Fibroblast of lung (primary cell): ENCODE data around the gene GABARAPL2. TPM values are rescaled to one million over a fixed set of nuclear protein-coding genes. Genes with fewer than 3 reads are reported as not detected.

Experiments
- DNase-seq, 2 donors: peaks; one replicate each; pipeline versions ENCODE4 v3.0.0 to v3.0.0-alpha.2; 2010; ENCODE audit warnings: low read depth in 2 of 2
- H2AFZ ChIP-seq: 2 replicates; pipeline ENCODE4 v1.5.1; 2012; ENCODE audit warnings: low read length, control low read depth, inconsistent platforms
- H3K27ac ChIP-seq: 2 replicates; pipeline ENCODE4 v1.5.1; 2011; ENCODE audit warnings: low read length, control low read depth; ENCODE audit not compliant: insufficient read depth
- H3K27me3 ChIP-seq: 2 replicates; pipeline ENCODE4 v1.5.1; 2011; ENCODE audit warnings: mild to moderate bottlenecking, low read length; ENCODE audit not compliant: control insufficient read depth, insufficient read depth
- H3K36me3 ChIP-seq: 2 replicates; pipeline ENCODE4 v1.5.1; 2011; ENCODE audit warnings: low read length; ENCODE audit not compliant: control insufficient read depth, insufficient read depth
- H3K4me1 ChIP-seq: 2 replicates; pipeline ENCODE4 v1.5.1; 2011; ENCODE audit warnings: low read length; ENCODE audit not compliant: control insufficient read depth, insufficient read depth; ENCODE audit errors: extremely low read depth
- H3K4me2 ChIP-seq: 2 replicates; pipeline ENCODE4 v1.5.1; 2011; ENCODE audit warnings: low read length, control low read depth; ENCODE audit not compliant: insufficient read depth; ENCODE audit errors: extremely low read depth
- H3K4me3 ChIP-seq, 4 experiments: fragments of 200-600 bp in 1 of 4; sonication (generic) in 1 of 4; replicated peaks in 1 of 4; 2 replicates each; pipeline ENCODE4 v1.5.1; 2011 to 2016; ENCODE audit warnings: low read length in 4 of 4, low read depth in 3 of 4, mild to moderate bottlenecking in 3 of 4, control low read depth in 2 of 4, inconsistent platforms in 1 of 4, mixed read lengths in 1 of 4; ENCODE audit not compliant: insufficient read depth in 1 of 4; ENCODE audit errors: control extremely low read depth in 1 of 4
- H3K79me2 ChIP-seq: 2 replicates; pipeline ENCODE4 v1.5.1; 2012; ENCODE audit warnings: mild to moderate bottlenecking, low read length, inconsistent platforms; ENCODE audit not compliant: control insufficient read depth, insufficient read depth
- H3K9ac ChIP-seq: 2 replicates; pipeline ENCODE4 v1.5.1; 2011; ENCODE audit warnings: mild to moderate bottlenecking, low read length, control low read depth; ENCODE audit not compliant: insufficient read depth
- H3K9me3 ChIP-seq: 2 replicates; pipeline ENCODE4 v1.5.1; 2012; ENCODE audit warnings: low read depth, low read length; ENCODE audit not compliant: control insufficient read depth, insufficient read depth
- H4K20me1 ChIP-seq: 2 replicates; pipeline ENCODE4 v1.5.1; 2011; ENCODE audit warnings: low read length; ENCODE audit not compliant: control insufficient read depth, insufficient read depth; ENCODE audit errors: extremely low read depth
- CTCF ChIP-seq, 2 donors: IDR thresholded peaks in 1 of 2; conservative IDR thresholded peaks in 1 of 2; 1 replicate in 1 of 2; 2 replicates in 1 of 2; pipeline ENCODE4 v1.5.1; 2011 to 2012; ENCODE audit warnings: low read length in 2 of 2, control low read depth in 1 of 2, inconsistent platforms in 1 of 2, low read depth in 1 of 2, mild to moderate bottlenecking in 1 of 2
- EZH2 ChIP-seq: IDR thresholded peaks from 2 replicates; pipeline ENCODE4 v1.5.1; 2012; ENCODE audit warnings: low read length, control low read depth, mild to moderate bottlenecking; ENCODE audit errors: missing control alignments
- polyA plus RNA-seq, 2 donors: library from polyadenylated mRNA; depleted of rRNA in 1 of 2; stranded (reverse) in 1 of 2; unstranded in 1 of 2; fragments of >200 nt; gene quantifications; 2 replicates each; pipeline ENCODE4 v1.2.1, GENCODE V29; 2011 to 2012; ENCODE audit warnings: missing spikeins in 1 of 2
- total RNA-seq: library from RNA; depleted of rRNA; stranded (reverse); fragments of >200 nt; gene quantifications from 2 replicates; pipeline ENCODE4 v1.2.1, GENCODE V29; 2014

Gene GABARAPL2
- total and polyA plus RNA-seq, 2 donors (not counting 1 experiment from before 2014, with no cell fraction given) = 37.3 to 159 TPM

- Histone ChIP-seq H3K9me3 (no peaks in the 10 kb centered on the region), H3K4me1 (peaks cover 4% of the 10 kb centered on the region)
Measured at GRCh38 chr16:75555707-75556430, 10.3 kb upstream of the GABARAPL2 start, which contains the start of gene TMEM231. TMEM231 (minus strand) TSS chr16:75556252; CDS start chr16:75556209, 43 bp downstream.

GRCh38 chr16:75556431-75556950, 9.7 kb upstream of the GABARAPL2 start:
- peak overlapping the region in 3 of 4 experiments; percentile 71 to 79 (median 72) for H3K4me3 ChIP-seq
- no peaks in the 10 kb centered on the region for H4K20me1 ChIP-seq
- H3K4me1 ChIP-seq = peaks cover 4% of the 10 kb centered on the region
- H3K27ac ChIP-seq = peak overlapping the region; percentile 87
- peak overlapping the region; percentile 37 for H2AFZ ChIP-seq
- TF ChIP-seq CTCF (conservative IDR thresholded peaks at IDR 0.05 in 1 of 2, IDR thresholded peaks at IDR 0.05 in 1 of 2; ENCODE audit: low read depth in 1 of 2, low read length in 2 of 2) = no peak
- TF ChIP-seq EZH2 = no peak
- H3K79me2 ChIP-seq = no peaks in the 10 kb centered on the region
- peak overlapping the region; percentile 68 for H3K4me2 ChIP-seq
- H3K9ac ChIP-seq = no peak overlapping the region
- H3K9me3 ChIP-seq = no peaks in the 10 kb centered on the region
- DNase-seq = no peak
- H3K36me3 ChIP-seq = no peaks in the 10 kb centered on the region
- no peaks in the 10 kb centered on the region for H3K27me3 ChIP-seq

More at GRCh38 chr16:75555707-75556430, 10.3 kb upstream of the GABARAPL2 start, which contains the start of gene TMEM231:
- TF ChIP-seq EZH2 = no peak
- TF ChIP-seq CTCF (conservative IDR thresholded peaks at IDR 0.05 in 1 of 2, IDR thresholded peaks at IDR 0.05 in 1 of 2; ENCODE audit: low read depth in 1 of 2, low read length in 2 of 2) = no peak
- peak within 1 kb of the TSS; percentile 81 for H3K9ac ChIP-seq
- H2AFZ ChIP-seq = peak within 1 kb of the TSS; percentile 88
- peak within 1 kb of the TSS; percentile 71 to 79 (median 72) for H3K4me3 ChIP-seq
- H3K4me2 ChIP-seq = peak within 1 kb of the TSS; percentile 68
- H4K20me1 ChIP-seq = no peaks in the 10 kb centered on the region
- no peaks in the 10 kb centered on the region for H3K79me2 ChIP-seq
- no peaks in the 10 kb centered on the region for H3K27me3 ChIP-seq
- peak; percentile 92 to 93 for DNase-seq
- no peaks in the 10 kb centered on the region for H3K36me3 ChIP-seq
- peak within 1 kb of the TSS; percentile 87 for H3K27ac ChIP-seq

- no peaks in the 10 kb centered on the region for H3K36me3 ChIP-seq
- no peak for DNase-seq
- H3K27me3 ChIP-seq = no peaks in the 10 kb centered on the region
- no peak overlapping the region for H3K4me2 ChIP-seq
- H3K27ac ChIP-seq = no peak overlapping the region
- peaks cover 4% of the 10 kb centered on the region for H3K4me1 ChIP-seq
- no peak overlapping the region for H2AFZ ChIP-seq
- no peak overlapping the region for H3K4me3 ChIP-seq
- TF ChIP-seq CTCF (conservative IDR thresholded peaks at IDR 0.05 in 1 of 2, IDR thresholded peaks at IDR 0.05 in 1 of 2; ENCODE audit: low read depth in 1 of 2, low read length in 2 of 2) (no peak), EZH2 (no peak)
- H3K9me3 ChIP-seq = no peaks in the 10 kb centered on the region
- H4K20me1 ChIP-seq = no peaks in the 10 kb centered on the region
- no peaks in the 10 kb centered on the region for H3K79me2 ChIP-seq
- H3K9ac ChIP-seq = no peak overlapping the region
Measured at GRCh38 chr16:75558846-75559401, 7.3 kb upstream of the GABARAPL2 start.
